Measurements from ENCODE around the gene NCAPG2.
"Not testable (repeated sequence)": the region's sequence is repeated elsewhere in the genome, so short reads cannot be mapped to it uniquely, and the experiment has no call there.

Gene NCAPG2

DNA sequence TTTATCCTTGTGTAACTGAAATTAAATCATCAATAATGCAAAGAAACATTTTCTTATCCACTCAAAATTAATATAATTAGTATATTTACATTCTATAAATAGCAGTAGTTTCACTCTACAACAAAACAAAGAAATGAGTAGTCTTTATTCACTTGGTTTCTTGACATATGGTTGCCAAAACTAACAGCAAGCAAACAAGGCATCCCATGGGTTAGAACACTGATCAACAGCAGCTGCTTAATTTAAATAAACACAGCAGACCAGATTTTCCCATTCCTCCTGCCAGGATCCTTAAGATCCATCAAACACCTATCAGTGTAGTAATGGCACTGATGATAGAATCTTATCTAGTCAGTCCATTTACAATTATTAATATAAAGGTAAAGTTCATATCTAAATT, 22.1 kb downstream of the NCAPG2 start:
- in situ Hi-C loops (cut with HindIII; ENCODE audit: low sequenced_read_pairs) = no loop called here

DNA sequence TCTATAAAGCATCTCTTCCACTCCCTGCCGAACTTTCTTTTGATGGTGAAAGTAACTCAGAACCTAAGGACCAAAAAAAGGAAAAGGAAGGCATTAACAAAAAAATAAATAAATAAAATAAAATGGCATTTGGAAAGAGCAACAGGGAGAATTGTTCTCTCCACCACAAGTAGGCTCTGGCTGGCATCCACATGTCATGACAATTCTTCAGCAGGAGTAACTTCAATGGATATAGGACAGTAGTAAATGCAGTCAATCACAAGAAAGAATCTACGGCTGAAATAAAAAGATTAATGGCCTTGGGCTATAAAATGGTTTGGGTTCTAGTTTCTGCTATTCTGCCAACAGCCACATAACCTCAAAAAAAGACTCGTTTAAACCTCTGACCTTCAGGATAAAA, 23.9 kb downstream of the NCAPG2 start:
- in situ Hi-C loops (cut with HindIII; ENCODE audit: low sequenced_read_pairs) = no loop called here

DNA sequence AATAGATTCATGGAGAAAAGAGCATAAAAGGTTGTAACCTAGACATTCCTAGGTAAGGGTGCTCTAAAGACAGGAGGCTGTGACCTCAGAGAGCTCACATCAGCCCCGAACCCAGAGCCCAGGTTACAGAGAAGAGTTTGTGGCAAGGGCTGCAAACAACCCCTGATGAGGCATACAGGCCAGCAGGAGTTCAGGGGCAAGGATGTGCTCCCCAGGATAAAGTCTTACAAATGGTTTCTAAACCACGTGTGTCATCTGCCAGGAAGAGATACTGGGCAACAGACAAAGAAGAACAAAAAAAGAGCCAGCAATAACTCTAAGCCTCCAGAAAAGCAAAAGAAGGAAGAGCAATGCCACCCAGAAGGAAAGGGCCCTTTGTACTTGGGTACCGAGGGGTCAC, 27.7 kb downstream of the NCAPG2 start:
- in situ Hi-C loops (cut with HindIII; ENCODE audit: low sequenced_read_pairs) = no loop called here

DNA sequence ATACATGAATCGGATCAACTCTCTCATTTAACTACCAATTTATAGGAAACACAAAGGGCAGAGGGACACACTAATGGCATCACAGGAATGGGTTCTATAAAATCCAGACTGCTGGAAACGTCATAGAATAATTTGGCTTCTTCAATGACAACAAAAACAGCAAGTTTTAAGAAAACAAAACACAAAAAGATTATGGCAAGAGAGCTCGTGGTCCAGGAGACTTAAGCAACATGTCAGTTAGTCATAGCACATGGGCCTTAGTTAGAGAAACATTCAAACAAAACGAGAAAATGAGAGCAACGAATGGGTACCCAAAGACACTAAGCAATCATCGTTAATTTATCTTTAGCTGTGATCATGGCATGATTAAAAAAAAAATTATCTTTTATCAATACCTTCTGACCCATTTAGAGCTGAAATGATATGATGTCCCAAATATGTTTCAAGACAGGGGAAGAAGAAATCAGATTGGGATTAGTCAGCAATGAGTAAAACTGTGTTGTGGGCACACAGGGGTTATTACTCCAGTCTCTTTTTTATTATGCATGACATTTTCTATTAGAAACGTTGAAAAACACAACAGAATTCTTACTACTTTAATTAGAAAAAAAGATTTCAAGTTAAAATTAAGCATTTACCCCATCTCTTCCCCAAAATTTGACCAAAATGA, 28.3 kb downstream of the NCAPG2 start:
- in situ Hi-C loops (cut with HindIII; ENCODE audit: low sequenced_read_pairs) = no loop called here

DNA sequence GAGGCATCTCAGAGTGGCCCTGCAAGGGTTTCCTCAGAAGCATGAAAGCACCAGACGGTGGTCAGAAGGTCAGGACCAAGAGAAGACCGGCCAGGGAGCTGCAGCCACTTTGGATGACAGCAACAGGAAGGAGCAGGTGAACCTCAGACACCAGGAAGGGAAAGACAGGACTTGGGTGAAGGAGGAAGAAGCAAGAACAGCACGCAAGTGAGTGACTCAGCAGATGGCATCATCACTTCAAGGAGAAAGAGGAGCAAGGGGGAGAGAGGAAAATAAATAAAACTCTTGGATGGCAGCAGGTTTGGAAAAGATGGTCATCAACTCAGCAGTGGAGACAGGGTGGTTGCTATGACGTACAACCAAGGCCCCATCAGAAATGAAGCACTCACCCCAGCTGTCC, 31.6 kb downstream of the NCAPG2 start:
- in situ Hi-C loops (cut with HindIII; ENCODE audit: low sequenced_read_pairs) = no loop called here

DNA sequence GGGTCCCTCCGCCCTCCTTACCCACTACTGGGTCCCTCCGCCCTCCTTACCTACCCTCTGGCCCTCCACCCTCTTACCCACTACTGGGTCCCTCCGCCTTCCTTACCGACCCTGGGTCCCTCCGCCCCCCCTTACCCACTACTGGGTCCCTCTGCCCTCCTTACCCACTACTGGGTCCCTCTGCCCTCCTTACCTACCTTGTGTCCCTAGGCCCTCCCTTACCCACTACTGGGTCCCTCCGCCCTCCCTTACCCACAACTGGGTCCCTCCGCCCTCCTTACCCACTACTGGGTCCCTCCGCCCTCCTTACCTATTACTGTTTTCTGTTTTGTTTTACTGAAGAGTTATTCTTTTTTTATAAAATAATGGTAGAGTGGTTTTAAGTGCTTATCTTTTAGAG, 36.5 kb downstream of the NCAPG2 start:
- in situ Hi-C loops (cut with HindIII; ENCODE audit: low sequenced_read_pairs) = not testable (repeated sequence)

DNA sequence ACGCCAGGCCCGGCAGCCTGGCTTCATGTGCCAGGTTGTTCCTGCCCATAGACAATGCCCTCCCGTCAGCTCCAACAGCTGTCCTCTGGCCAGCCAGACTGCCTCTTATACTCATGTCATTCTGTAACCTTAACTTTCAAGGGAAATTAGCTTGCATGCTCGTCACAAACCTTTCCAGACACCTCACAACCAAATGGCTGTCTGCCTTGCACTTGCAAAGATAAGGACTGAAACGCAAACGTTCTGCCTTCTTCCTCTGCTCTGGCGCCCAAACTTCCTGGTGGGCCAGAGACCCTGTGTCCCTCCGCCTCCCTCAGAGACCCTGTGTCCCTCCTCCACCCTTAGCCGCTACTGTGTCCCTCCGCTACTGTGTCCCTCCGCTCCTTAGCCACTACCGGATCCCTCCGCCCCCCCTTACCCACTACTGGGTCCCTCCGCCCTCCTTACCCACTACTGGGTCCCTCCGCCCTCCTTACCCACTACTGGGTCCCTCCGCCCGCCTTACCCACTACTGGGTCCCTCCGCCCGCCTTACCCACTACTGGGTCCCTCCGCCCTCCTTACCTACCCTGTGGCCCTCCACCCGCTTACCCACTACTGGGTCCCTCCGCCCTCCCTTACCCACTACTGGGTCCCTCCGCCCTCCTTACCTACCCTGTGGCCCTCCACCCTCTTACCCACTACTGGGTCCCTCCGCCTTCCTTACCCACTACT, 37.5 kb downstream of the NCAPG2 start:
- in situ Hi-C loops (cut with HindIII; ENCODE audit: low sequenced_read_pairs) = not testable (repeated sequence)

DNA sequence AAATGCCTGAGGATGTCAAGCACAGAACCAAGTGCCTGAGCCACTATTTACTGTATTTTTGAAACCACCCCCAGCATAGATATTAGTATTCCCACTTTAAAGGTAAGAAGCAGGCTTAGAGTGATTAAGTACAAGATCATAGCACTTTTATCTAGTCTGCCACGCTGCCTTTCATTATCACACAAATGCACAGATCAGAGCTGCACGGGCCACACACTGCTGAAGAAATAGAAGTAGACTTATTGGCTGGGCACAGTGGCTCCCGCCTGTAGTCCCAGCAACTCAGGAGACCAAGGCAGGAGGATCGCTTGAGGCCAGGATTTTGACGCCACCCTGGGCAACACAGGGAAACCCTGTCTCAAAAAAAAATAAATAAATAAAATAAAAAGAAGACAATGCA, 38.2 kb downstream of the NCAPG2 start:
- in situ Hi-C loops (cut with HindIII; ENCODE audit: low sequenced_read_pairs) = no loop called here

DNA sequence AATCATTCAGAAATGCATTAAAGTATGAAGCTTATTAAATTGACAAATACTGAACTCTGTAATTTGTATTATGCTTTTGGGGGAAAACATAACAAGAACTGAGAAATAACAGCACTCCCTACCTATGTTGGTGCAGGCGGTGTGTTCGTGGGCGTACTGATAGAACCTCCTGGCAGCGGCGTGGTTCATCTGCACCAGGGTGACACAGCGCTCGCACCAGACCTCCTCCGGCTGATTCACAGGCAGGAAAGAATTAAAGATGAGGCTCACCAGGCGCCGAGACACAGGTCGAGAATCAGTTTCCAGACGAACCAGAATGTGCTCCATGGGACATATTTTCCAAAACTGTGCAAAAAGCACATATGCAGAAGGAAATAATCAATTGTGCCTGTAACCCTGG, 40.2 kb downstream of the NCAPG2 start:
- in situ Hi-C loops (cut with HindIII; ENCODE audit: low sequenced_read_pairs) = no loop called here

DNA sequence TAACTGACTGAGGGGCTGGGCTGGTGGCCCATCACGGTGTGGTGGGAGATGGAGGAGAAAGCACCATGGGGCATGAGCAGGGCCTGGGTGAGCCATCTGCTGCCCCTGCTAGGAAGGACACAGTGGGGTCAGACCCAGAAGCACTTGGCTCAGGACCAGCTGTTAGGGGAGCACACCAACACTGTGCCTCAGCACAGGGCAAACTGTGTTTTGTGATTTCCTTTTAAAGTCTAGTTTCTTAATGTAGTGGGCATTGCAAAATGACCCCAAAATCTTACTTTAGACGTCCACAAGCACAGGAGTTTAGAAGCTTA, 41.2 kb downstream of the NCAPG2 start:
- in situ Hi-C loops (cut with HindIII; ENCODE audit: low sequenced_read_pairs) = no loop called here

DNA sequence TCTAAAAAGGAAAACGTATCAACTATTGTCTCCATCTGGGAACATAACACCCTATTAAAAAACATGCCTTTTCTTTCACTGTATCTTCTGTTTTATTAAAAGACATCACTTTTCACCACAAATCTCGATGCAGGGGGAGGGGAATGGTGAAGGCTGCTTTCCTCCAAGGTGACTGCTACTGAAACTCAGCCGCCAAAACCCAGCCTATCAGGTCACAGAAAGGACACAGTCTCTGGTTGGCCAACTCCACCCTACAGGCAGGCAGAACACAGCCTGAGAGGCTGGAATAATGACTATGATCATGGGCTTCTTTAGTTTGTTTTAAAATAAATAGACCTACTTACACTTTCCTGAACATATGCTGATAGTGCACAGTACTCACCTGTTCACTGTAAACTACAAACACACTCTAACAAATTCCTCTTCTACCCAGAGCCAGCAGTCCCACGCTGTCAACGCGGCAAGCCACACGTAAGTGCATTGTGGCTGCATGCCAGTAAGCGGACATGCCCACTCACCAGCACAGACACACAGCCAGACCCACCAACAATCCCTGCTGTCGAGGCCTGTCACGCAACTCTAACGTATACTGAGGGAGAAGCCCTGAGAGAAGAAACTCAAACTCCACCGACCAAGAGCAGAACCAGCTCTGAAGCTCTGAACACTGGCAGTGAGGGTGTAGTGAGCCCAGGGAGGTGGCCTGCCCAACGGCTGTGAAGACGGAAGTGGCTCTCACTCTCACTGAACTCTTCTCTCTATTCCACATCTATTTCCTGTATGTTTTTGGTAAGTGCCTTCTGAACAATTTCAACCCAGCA, 41.8 kb downstream of the NCAPG2 start:
- in situ Hi-C loops (cut with HindIII; ENCODE audit: low sequenced_read_pairs) = no loop called here

DNA sequence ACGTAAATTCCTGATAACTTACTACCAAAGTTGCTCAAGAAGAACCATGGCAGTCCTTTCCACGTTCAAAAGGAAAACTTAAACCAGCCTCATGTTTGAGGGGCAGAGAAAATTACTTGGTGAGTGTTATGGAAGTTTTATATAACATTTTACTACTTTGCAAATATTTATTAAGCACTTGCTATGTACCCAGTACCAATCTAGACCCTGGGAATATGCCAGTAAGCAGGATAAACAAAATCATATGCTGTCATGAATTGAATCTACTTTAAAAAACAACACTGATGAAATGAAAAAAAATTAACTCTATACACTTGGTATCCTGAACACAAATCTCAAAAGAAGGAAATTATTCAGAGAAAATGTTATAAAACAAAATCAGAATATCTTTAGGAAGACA, 46.1 kb downstream of the NCAPG2 start:
- in situ Hi-C loops (cut with HindIII; ENCODE audit: low sequenced_read_pairs) = no loop called here

DNA sequence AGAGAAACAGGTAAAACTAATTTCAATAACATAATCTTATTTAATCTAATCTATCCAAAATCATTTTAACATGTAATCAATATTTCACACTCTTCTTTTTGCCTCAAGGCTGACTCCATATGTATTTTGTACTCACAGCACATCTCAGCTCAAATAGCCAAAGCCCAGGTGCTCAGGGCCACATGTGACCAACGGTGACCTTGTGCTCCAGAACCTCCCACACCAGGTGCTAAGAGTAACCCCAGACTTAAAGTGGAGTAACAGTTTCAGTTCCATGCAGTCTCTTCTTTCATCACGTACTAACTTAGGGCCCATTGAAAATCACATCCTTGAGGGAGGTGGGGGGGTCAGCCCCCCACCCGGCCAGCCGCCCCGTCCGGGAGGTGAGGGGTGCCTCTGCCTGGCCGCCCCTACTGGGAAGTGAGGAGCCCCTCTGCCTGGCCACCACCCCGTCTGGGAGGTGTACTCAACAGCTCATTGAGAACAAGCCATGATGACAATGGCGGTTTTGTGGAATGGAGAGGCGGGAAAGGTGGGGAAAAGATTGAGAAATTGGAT, 47.3 kb downstream of the NCAPG2 start:
- in situ Hi-C loops (cut with HindIII; ENCODE audit: low sequenced_read_pairs) = no loop called here

DNA sequence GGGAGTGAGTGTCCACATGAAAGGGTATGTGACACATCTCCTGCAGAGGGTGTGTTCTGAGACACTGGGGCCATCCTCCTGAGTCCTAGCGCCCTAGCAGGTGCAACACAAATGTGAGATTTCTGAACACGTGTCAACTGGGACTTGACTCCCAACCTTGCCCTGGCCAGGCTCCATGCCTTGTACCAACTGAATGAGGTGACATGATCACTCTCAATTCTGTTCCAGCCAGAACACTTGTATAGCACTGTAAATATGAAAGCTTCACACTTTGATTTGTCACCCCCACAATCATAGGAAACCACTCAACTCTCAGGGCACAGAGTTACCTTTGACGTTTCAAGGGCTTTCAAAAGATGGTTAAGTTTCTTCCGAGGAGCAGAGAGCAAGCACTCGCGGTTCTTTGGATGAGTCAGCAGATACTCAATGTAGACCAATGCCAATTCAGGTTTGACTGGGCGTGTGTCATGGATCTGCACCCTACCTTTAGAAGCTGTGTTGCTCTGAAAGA, 48.6 kb downstream of the NCAPG2 start:
- in situ Hi-C loops (cut with HindIII; ENCODE audit: low sequenced_read_pairs) = no loop called here

DNA sequence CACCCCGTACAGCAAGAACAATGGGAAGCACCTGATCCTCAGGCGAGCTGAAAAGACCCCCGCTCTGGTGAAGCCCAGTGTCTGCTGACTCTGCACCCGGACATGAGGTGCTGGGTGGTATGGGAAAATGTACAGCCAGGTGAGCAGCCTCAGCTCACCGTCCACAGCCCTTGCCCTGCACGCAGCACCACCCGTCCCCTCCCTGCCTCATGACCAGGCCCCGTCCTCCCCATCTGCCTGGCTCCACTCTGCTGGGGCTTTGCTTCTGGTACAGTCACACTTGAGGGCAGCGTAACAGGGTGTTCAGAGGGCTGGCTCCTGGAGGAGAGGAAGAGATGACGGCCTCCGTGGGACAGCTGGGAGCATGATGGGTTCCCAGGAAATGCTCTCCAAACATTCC, 49.1 kb downstream of the NCAPG2 start:
- in situ Hi-C loops (cut with HindIII; ENCODE audit: low sequenced_read_pairs) = no loop called here

DNA sequence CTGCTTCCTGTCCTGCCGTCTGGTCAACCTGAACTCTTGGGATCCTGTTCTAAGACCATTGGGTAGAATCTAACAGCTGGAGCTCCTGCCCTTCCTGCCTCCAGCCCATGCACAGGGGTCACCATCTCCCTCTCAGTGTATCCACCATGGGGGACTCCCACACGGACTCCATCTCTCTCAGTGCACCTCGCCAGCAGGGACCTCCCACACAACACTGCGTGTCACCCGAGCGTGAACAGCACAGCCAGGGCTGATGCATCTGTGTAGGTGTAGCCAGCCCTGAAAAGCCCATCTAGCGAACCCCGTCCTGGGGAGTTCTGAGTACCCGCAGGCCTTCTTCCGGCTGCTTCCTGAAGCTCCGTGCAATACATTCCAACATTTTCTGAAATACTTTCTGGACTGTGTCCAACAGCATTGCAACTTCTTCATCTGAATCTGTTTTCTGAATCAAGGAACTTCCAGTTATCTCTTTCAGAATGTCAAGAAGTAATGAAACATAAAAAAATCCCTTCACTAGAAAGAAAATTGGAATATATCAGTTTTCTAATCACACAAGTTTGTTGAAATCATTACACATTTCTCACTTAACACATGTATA, 52.5 kb downstream of the NCAPG2 start:
- in situ Hi-C loops (cut with HindIII; ENCODE audit: low sequenced_read_pairs) = no loop called here

DNA sequence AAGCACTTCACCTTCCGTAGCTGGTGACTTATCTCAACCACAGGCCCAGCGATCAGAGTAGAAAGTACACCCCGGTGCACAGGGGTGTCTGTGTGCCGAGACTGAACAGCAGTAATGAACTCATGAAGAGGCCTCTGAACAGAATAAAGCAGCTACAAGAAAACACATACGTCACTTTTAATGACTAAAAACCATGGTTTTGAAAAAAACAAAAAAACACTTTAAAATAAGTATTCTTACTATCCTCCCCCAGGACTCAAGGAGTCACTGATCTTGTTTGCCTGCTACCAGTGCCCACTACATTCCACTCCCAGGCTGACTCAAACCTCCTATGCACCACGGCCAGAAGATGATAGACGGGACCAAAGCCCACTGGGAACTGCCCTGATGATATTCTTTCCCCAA, 53.8 kb downstream of the NCAPG2 start:
- in situ Hi-C loops (cut with HindIII; ENCODE audit: low sequenced_read_pairs) = no loop called here

DNA sequence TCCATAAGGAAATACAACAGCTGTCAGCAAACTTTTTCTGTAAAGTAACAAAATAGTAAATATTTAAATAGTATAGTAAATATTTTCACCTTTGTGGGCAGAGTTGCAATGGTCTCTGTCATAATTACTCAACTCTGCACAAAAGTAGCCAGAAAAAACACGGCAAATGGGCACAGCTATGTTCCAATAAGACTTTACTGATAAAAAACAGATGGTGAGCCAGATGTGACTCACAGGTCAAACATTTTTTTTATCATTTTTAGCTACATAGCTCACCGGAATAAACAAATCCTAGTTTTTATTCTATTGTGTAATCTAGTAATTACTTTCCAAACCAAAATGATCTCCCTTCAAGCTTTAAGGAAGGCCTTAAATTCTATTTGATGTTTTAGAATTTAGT, 55.3 kb downstream of the NCAPG2 start:
- in situ Hi-C loops (cut with HindIII; ENCODE audit: low sequenced_read_pairs) = no loop called here

DNA sequence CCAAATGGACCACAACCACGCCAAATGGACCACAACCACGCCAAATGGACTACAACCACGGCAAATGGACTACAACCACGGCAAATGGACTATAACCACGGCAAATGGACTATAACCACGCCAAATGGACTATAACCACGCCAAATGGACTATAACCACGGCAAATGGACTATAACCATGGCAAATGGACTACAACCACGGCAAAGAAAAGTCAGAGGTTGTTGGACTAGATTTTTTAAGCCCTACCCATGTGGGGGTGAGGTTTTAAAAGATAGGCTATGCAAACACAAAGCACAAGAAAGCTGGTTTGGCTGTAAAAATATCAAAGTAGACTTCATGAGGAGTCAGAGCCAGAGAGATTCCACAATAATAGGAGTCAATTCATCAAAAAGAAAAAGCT, 55.8 kb downstream of the NCAPG2 start:
- in situ Hi-C loops (cut with HindIII; ENCODE audit: low sequenced_read_pairs) = no loop called here

DNA sequence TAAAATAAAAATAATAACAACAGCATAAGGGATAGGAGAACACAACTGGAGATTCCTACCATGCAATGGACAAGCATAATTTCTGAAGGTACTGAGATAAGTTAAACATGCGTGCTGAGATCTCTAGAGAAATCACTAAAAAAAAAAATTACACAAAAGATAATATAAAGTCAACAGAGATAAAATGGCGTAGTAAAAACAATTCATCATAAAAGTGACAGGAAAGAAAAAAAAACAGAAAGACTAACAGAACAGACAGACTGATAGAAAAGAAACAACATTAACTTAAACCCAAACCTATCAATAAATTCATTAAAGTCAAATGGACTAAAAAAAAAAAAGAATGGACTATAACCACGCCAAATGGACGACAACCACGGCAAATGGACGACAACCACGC, 56.4 kb downstream of the NCAPG2 start:
- in situ Hi-C loops (cut with HindIII; ENCODE audit: low sequenced_read_pairs) = no loop called here

DNA sequence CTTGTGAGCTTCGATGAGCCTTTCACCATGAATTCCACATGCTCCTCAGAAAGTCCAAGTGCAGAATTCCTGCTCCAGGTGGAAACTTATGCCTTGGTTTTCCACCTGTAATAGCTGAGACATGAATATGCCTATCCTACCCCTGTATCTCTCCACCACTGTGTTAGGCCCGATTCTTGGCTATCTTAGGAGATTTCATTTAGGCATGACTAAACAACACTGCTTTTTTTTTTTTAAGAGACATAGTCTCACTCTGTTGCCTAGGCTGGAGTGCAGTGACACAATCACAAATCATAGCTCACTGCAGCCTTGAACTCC, 57.2 kb downstream of the NCAPG2 start:
- in situ Hi-C loops (cut with HindIII; ENCODE audit: low sequenced_read_pairs) = no loop called here
